B cell (primary cell): Measurements from ENCODE around the gene CA7. TPM values are rescaled to one million over a fixed set of nuclear protein-coding genes. Genes with fewer than 3 reads are reported as not detected.
"Not testable (repeated sequence)": the region's sequence is repeated elsewhere in the genome, so short reads cannot be mapped to it uniquely, and the experiment has no call there.

Source experiments
- ATAC-seq: fragments of 200-7000 bp; cut with Tn5 transposase; one replicate; pipeline ENCODE4 v1.10.0; 2021; ENCODE audit warnings: low read depth, mild to moderate bottlenecking, moderate number of reproducible peaks, moderate library complexity
- CTCF ChIA-PET: fragments of 350-600 bp; sonication (Branson Sonifier 250); formaldehyde crosslinking; loops from one replicate; lab custom pipeline; 2021; ENCODE audit warnings: antibody characterized with exemption, inconsistent platforms; lab: Charles Lee
- POLR2A ChIA-PET: fragments of 350-600 bp; sonication (Branson Sonifier 250); formaldehyde crosslinking; loops from one replicate; lab custom pipeline; 2021; ENCODE audit warnings: antibody characterized with exemption; lab: Charles Lee
- DNase-seq: peaks from one replicate; pipeline ENCODE4 v3.0.0; 2013
- H2AFZ ChIP-seq: 2 replicates; pipeline ENCODE4 v1.6.1; 2012; ENCODE audit warnings: mild to moderate bottlenecking, low read depth, low read length; ENCODE audit not compliant: insufficient read depth, poor library complexity, severe bottlenecking
- H3K27ac ChIP-seq, 2 donors: 1 replicate in 1 of 2; 2 replicates in 1 of 2; pipeline ENCODE4 v1.5.1; 2012 to 2013; ENCODE audit warnings: low read length in 2 of 2, mild to moderate bottlenecking in 2 of 2, moderate library complexity in 1 of 2
- H3K27me3 ChIP-seq, 4 experiments: fragments of 200-600 bp in 1 of 4; sonication (generic) in 1 of 4; replicated peaks in 1 of 4; 1 replicate in 2 of 4; 2 replicates in 2 of 4; pipeline versions ENCODE4 v1.6.1 to v1.7.0; 2013 to 2016; ENCODE audit warnings: low read length in 3 of 4, mild to moderate bottlenecking in 2 of 4, mixed read lengths in 1 of 4, moderate library complexity in 1 of 4; ENCODE audit not compliant: insufficient read depth in 4 of 4, control insufficient read depth in 3 of 4; ENCODE audit errors: control extremely low read depth in 1 of 4
- H3K36me3 ChIP-seq, 2 experiments: replicated peaks in 1 of 2; 1 replicate in 1 of 2; 2 replicates in 1 of 2; pipeline versions ENCODE4 v1.6.1 to v1.7.1; 2013; ENCODE audit warnings: low read length in 1 of 2; ENCODE audit not compliant: insufficient read depth in 2 of 2, control insufficient read depth in 1 of 2; ENCODE audit errors: control extremely low read depth in 1 of 2, extremely low read depth in 1 of 2
- H3K4me1 ChIP-seq, 2 donors: fragments of 200-600 bp in 1 of 2; sonication (generic) in 1 of 2; 1 replicate in 1 of 2; 2 replicates in 1 of 2; pipeline versions ENCODE4 v1.5.1 to v1.6.1; 2013 to 2017; ENCODE audit warnings: low read length in 2 of 2; ENCODE audit not compliant: control insufficient read depth in 2 of 2, insufficient read depth in 2 of 2
- H3K4me2 ChIP-seq: replicated peaks from 2 replicates; pipeline ENCODE3; 2012; ENCODE audit warnings: mild to moderate bottlenecking, low read depth, low read length; ENCODE audit not compliant: poor library complexity, severe bottlenecking
- H3K4me3 ChIP-seq, 5 experiments: fragments of 200-600 bp in 1 of 5; sonication (generic) in 1 of 5; 1 replicate in 3 of 5; 2 replicates in 2 of 5; pipeline versions ENCODE4 v1.5.1 to v1.7.0; 2011 to 2016; ENCODE audit warnings: low read length in 4 of 5, mild to moderate bottlenecking in 4 of 5, low read depth in 2 of 5, control low read depth in 1 of 5, moderate library complexity in 1 of 5; ENCODE audit not compliant: insufficient read depth in 1 of 5; ENCODE audit errors: control extremely low read depth in 1 of 5, extremely low read depth in 1 of 5
- H3K79me2 ChIP-seq: fragments of 200-600 bp; sonication (generic); one replicate; pipeline ENCODE4 v1.6.0; 2016; ENCODE audit warnings: low read length; ENCODE audit not compliant: control insufficient read depth, insufficient read depth
- H3K9ac ChIP-seq: fragments of 200-600 bp; sonication (generic); 2 replicates; pipeline ENCODE4 v1.6.1; 2017; ENCODE audit warnings: mild to moderate bottlenecking, low read length, moderate library complexity
- H3K9me3 ChIP-seq, 3 donors: one replicate each; pipeline versions ENCODE4 v1.6.1 to v1.7.1; 2013; ENCODE audit warnings: low read length in 2 of 3; ENCODE audit not compliant: control insufficient read depth in 2 of 3, insufficient read depth in 1 of 3; ENCODE audit errors: control extremely low read depth in 1 of 3
- H4K20me1 ChIP-seq: 2 replicates; pipeline ENCODE4 v1.6.0; 2012; ENCODE audit warnings: mild to moderate bottlenecking, low read length; ENCODE audit not compliant: insufficient read depth, control insufficient read depth, poor library complexity, severe bottlenecking
- H3K27ac Mint-ChIP-seq: one replicate; pipeline ENCODE4 v1.8.0; 2021; ENCODE audit warnings: mixed read lengths
- H3K27me3 Mint-ChIP-seq: one replicate; pipeline ENCODE4 v1.8.0; 2021; ENCODE audit warnings: mixed read lengths
- H3K4me1 Mint-ChIP-seq: one replicate; pipeline ENCODE4 v1.8.0; 2021; ENCODE audit warnings: mixed read lengths
- H3K4me3 Mint-ChIP-seq: one replicate; pipeline ENCODE4 v1.8.0; 2021; ENCODE audit warnings: mixed read lengths
- H3K9me3 Mint-ChIP-seq: one replicate; pipeline ENCODE4 v1.8.0; 2022; ENCODE audit warnings: mixed read lengths; ENCODE audit not compliant: insufficient read depth
- CTCF ChIP-seq: fragments of 200-600 bp; IDR thresholded peaks from one replicate; pipeline ENCODE4 v1.8.0; 2022; ENCODE audit warnings: antibody characterized with exemption, mild to moderate bottlenecking
- EZH2 ChIP-seq: IDR thresholded peaks from 2 replicates; pipeline ENCODE4 v1.6.1; 2012; ENCODE audit warnings: borderline replicate concordance, low read depth, mild to moderate bottlenecking, moderate library complexity, low read length; ENCODE audit not compliant: insufficient read depth, poor library complexity, severe bottlenecking
- WGBS: methylation state at CpG from one replicate; pipeline ENCODE4 v1.1.5; 2013; ENCODE audit warnings: missing lambda C conversion rate; ENCODE audit not compliant: insufficient coverage; 5-methylcytosine and 5-hydroxymethylcytosine counted together
- intact Hi-C: fragments of 100-400 bp; cut with micrococcal nuclease; formaldehyde crosslinking; loops from one replicate; pipeline ENCODE4 v1.10.0; 2022
- polyA plus RNA-seq: library from polyadenylated mRNA; depleted of rRNA; stranded (reverse); fragments of >200 nt; gene quantifications from 2 replicates; pipeline ENCODE4 v1.2.3, GENCODE V29; 2012
- total RNA-seq, 2 donors: library from RNA; stranded (reverse); fragments of 120-200 nt in 1 of 2; gene quantifications; 1 replicate in 1 of 2; 2 replicates in 1 of 2; pipeline versions ENCODE4 v1.2.3 to v1.2.4, GENCODE V29; 2013 to 2022

The CA7 gene
- total and polyA plus RNA-seq, 2 donors (not counting 1 experiment from before 2014, with no cell fraction given): not detected

GRCh38 chr16:66869424-66869823, 25.2 kb downstream of the CA7 start:
- Histone ChIP-seq H3K4me1 (peaks cover 7 to 11% of the 10 kb centered on the region in 2 donors), H3K27me3 (peaks cover 0 to 6% (median 0%) of the 10 kb centered on the region in 4 experiments), H4K20me1 (no peaks in the 10 kb centered on the region), H3K27ac (no peak overlapping the region), H2AFZ (no peak overlapping the region), H3K4me3 (no peak overlapping the region), H3K9me3 (no peaks in the 10 kb centered on the region), H3K36me3 (no peaks in the 10 kb centered on the region), H3K4me2 (no peak overlapping the region), H3K9ac (no peak overlapping the region), H3K79me2 (no peaks in the 10 kb centered on the region)
- intact Hi-C loops: loop anchor here (5.0 kb wide), 1 partner anchor 307 kb away; no protein-coding TSS in a partner anchor
- ChIA-PET CTCF (interaction anchor here (0.7 to 4.9 kb wide), 9 partner anchors 9 to 464 kb away, joined by 3 to 87 read pairs (median 15); partner anchors contain the start of genes NAE1 and PDP2), POLR2A (no interaction called here)
- Mint-ChIP-seq H3K9me3 (no peaks in the 10 kb centered on the region), H3K27me3 (peaks cover 8% of the 10 kb centered on the region), H3K4me1 (peaks cover 14% of the 10 kb centered on the region), H3K4me3 (no peak overlapping the region), H3K27ac (no peak overlapping the region)
- ATAC-seq (no peak), DNase-seq (no peak)
- TF ChIP-seq EZH2: no peak
- no peak for TF ChIP-seq CTCF
- WGBS: 100% methylated on average over 1 of the region's 1 CpG

- H4K20me1 ChIP-seq, H3K9me3 Mint-ChIP-seq, H3K27me3 Mint-ChIP-seq, DNase-seq, H3K4me3 ChIP-seq, POLR2A ChIA-PET, H3K27me3 ChIP-seq, H3K27ac Mint-ChIP-seq, H3K4me3 Mint-ChIP-seq, ATAC-seq, H3K36me3 ChIP-seq, H3K4me2 ChIP-seq, H2AFZ ChIP-seq, H3K9ac ChIP-seq, H3K79me2 ChIP-seq, H3K27ac ChIP-seq, H3K9me3 ChIP-seq: not testable (repeated sequence)
- H3K4me1 ChIP-seq: peaks cover 7 to 11% of the 10 kb centered on the region in 2 donors
- H3K4me1 Mint-ChIP-seq: peaks cover 14% of the 10 kb centered on the region
- CTCF ChIA-PET: interaction anchor here (0.6 to 3.8 kb wide), 4 partner anchors 40 to 439 kb away, joined by 3 to 30 read pairs (median 5); partner anchors contain the start of gene NAE1
- 100% methylated on average over 1 of the region's 2 CpGs for WGBS
- intact Hi-C loops: loop anchor here (5.0 kb wide), 1 partner anchor 264 kb away; no protein-coding TSS in a partner anchor
Measured at GRCh38 chr16:66871363-66871762, 27.1 kb downstream of the CA7 start.
